Ascending aorta (tissue), 2 donors: Measurements from ENCODE around the gene SPHK2. TPM values are rescaled to one million over a fixed set of nuclear protein-coding genes. Genes with fewer than 3 reads are reported as not detected.

ENCODE experiments used
- DNase-seq, 2 donors: peaks; one replicate each; pipeline ENCODE4 v3.0.0-alpha.2; 2019; ENCODE audit warnings: low spot score in 2 of 2
- H3K27ac ChIP-seq, 2 donors: fragments of 200-600 bp; sonication (generic); one replicate each; pipeline ENCODE4 v1.5.1; 2016 to 2017; ENCODE audit warnings: mild to moderate bottlenecking in 1 of 2
- H3K27me3 ChIP-seq: fragments of 200-600 bp; sonication (generic); one replicate; pipeline ENCODE4 v1.5.1; 2017
- H3K36me3 ChIP-seq, 2 donors: fragments of 200-600 bp; sonication (generic); one replicate each; pipeline ENCODE4 v1.5.1; 2016
- H3K4me1 ChIP-seq, 2 donors: fragments of 200-600 bp; sonication (generic); one replicate each; pipeline ENCODE4 v1.5.1; 2016 to 2017; ENCODE audit warnings: mild to moderate bottlenecking in 1 of 2
- H3K4me3 ChIP-seq, 2 donors: fragments of 200-600 bp; sonication (generic); one replicate each; pipeline ENCODE4 v1.5.1; 2016 to 2017; ENCODE audit warnings: mild to moderate bottlenecking in 1 of 2
- H3K9me3 ChIP-seq, 2 donors: fragments of 200-600 bp; sonication (generic); one replicate each; pipeline ENCODE4 v1.5.1; 2016
- intact Hi-C: fragments of 100-400 bp; cut with DNase I; formaldehyde crosslinking; loops from one replicate; pipeline ENCODE4 v1.15.1; 2023
- total RNA-seq: library from RNA; depleted of rRNA; stranded (reverse); fragments of >200 nt; gene quantifications from one replicate; pipeline ENCODE4 v1.1.0, GENCODE V29; 2016
- TF ChIP-seq, protein P1 (sequence below), 3 experiments: fragments of 200-600 bp in 2 of 3; fragments of 450-650 bp in 1 of 3; sonication (generic) in 2 of 3; IDR thresholded peaks; one replicate each; pipeline ENCODE4 v1.5.1; 2016 to 2019; ENCODE audit warnings: antibody characterized with exemption in 3 of 3, mild to moderate bottlenecking in 1 of 3, moderate library complexity in 1 of 3

SPHK2 gene
- total RNA-seq, 1 donor from 2014 or later = 35.3 TPM

DNA sequence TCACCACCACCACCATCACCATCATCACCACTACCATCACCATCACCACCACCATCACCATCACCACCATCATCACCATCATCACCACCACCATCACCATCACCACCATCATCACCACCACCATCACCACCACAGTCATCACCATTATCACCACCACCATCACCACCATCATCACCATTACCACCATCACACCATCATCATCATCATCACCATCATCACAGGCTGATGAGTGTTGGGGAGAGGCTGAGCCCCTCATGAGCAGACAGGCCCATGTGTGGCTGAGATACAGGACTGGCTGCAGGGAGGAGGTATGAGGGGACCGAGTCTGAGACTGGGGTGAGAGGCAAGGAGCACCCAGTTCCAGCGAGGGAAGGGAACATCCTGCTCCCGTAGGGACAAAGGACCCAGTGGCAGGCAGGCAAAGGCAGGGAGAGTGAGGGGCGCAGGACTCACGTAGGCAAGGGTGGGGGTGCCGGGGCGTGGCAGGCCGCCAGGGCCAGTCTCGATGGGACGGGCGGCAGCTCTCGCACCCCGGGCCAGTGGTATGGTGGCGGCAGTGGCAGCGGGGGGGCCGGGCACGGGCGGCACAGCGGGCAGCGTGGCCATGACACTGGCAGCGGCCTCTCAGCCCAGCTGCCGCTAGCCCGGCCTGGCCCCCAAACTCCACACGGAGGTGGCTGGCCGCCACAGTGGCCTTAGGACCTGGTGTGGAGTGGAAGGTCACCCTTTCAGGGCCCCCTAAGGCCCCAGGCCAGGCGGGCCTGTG lies 50.8 kb downstream of the SPHK2 start:
- Histone ChIP-seq H3K27me3 (no peaks in the 10 kb centered on the region), H3K4me3 (no peak overlapping the region), H3K4me1 (no peaks in the 10 kb centered on the region), H3K27ac (no peak overlapping the region), H3K9me3 (no peaks in the 10 kb centered on the region), H3K36me3 (no peaks in the 10 kb centered on the region)
- TF ChIP-seq, protein P1, sequence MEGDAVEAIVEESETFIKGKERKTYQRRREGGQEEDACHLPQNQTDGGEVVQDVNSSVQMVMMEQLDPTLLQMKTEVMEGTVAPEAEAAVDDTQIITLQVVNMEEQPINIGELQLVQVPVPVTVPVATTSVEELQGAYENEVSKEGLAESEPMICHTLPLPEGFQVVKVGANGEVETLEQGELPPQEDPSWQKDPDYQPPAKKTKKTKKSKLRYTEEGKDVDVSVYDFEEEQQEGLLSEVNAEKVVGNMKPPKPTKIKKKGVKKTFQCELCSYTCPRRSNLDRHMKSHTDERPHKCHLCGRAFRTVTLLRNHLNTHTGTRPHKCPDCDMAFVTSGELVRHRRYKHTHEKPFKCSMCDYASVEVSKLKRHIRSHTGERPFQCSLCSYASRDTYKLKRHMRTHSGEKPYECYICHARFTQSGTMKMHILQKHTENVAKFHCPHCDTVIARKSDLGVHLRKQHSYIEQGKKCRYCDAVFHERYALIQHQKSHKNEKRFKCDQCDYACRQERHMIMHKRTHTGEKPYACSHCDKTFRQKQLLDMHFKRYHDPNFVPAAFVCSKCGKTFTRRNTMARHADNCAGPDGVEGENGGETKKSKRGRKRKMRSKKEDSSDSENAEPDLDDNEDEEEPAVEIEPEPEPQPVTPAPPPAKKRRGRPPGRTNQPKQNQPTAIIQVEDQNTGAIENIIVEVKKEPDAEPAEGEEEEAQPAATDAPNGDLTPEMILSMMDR (IDR thresholded peaks at IDR 0.05) = no peak
- no peak for DNase-seq
- intact Hi-C loops = no loop called here

DNA sequence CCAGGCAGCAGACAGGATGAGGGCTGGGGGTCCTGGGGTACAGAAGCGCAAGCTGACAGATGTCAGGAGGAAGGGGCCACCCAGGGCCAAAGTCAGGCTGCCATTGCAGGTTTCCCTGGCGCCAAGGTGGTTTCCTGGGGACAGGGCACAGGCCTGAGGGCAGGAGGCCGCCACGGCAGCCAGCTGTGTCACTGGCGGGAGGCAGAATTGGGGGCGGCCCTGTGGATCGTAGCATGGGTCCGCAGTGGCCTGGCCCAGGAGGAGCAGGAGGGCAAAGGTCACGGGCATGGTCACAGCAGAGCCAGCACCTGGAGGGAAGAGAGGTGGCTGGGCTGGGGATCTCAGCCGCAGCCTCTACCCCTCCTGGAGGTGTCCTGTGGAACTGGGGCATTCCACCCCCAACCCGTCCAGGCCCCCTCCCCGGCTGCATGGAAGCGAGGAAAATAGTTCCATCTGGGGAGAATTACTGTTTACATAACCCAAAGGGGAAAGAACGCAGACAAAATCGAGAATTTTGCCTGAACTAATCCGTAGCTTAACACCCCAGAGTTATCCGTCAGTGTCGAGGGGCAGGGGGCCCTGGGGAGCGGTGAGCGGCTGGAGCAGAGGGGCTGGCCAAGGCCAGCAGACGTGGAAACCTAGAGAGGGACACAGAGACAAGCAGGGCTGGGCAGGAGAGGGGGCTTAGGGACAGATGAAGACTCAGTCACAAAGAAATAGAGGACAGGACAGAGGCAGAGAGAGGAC lies 51.6 kb downstream of the SPHK2 start:
- no peak overlapping the region for H3K27ac ChIP-seq
- no peaks in the 10 kb centered on the region for H3K9me3 ChIP-seq
- H3K4me3 ChIP-seq = no peak overlapping the region
- H3K27me3 ChIP-seq = no peaks in the 10 kb centered on the region
- TF ChIP-seq, protein P1 (IDR thresholded peaks at IDR 0.05) = no peak
- DNase-seq = no peak
- H3K36me3 ChIP-seq = no peaks in the 10 kb centered on the region
- intact Hi-C loops = no loop called here
- peaks cover 0 to 2% of the 10 kb centered on the region in 2 donors for H3K4me1 ChIP-seq

DNA sequence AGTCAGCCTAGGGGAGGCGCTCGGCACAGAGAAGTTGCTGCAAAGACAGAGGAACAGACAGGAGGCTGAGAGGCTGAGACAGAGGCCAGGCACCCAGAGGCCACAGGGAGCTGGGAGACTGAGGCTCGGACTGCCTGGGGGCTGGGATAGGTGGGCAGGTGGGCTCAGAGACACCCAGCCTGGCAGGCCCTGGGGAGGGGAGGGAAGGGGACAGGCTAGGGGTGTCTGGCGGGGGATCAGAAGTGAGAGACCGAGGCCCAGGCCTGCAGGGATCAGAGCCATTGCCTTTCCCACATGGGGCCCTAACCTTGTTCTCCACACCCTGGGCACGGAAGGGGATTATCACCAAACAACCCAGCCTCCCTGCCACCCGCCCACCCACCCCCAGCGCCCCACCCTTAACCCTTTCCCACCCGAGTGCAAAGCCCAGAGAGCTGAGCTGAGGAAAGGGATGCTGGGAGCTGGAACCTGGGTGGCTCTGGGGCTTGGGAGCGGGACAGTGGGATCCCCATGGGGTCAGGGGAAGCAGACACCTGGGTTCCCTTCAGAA lies 52.2 kb downstream of the SPHK2 start:
- intact Hi-C loops = no loop called here
- H3K27me3 ChIP-seq = no peaks in the 10 kb centered on the region
- no peaks in the 10 kb centered on the region for H3K36me3 ChIP-seq
- peaks cover 0 to 2% of the 10 kb centered on the region in 2 donors for H3K4me1 ChIP-seq
- DNase-seq = no peak
- no peak overlapping the region for H3K27ac ChIP-seq
- H3K9me3 ChIP-seq = no peaks in the 10 kb centered on the region
- TF ChIP-seq, protein P1 (IDR thresholded peaks at IDR 0.05) = no peak
- H3K4me3 ChIP-seq = no peak overlapping the region

DNA sequence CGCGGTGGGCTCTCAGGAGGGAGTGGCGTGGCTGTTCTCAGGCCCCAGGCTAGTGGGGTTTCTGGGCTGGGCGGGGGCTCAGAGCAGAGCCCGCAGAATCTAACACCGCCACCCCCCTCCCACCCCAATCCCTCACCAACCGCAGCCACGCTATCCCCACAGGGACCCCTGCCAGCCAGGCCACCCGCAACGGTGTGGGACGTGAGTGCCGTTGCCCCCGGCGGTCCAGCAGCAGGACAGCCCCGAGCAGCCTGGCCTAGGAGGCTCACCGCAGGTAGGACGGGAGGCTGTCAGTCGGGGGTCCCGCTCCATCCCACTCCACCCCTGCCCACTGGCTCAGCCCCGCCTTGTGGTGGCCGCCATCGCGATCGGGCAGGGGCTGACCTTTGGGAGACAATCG lies 53.7 kb downstream of the SPHK2 start, which contains the start of gene NTN5:
NTN5 (minus strand) TSS at position 24 of the 400 bp plus-strand sequence. CDS start 2,031 bp downstream, outside the sequence.
- DNase-seq = no peak
- TF ChIP-seq, protein P1 (IDR thresholded peaks at IDR 0.05) = no peak
- peaks cover 0 to 2% of the 10 kb centered on the region in 2 donors for H3K4me1 ChIP-seq
- H3K27me3 ChIP-seq = no peaks in the 10 kb centered on the region
- intact Hi-C loops = no loop called here
- no peaks in the 10 kb centered on the region for H3K9me3 ChIP-seq
- no peak within 1 kb of the TSS for H3K27ac ChIP-seq
- no peak within 1 kb of the TSS for H3K4me3 ChIP-seq
- no peaks in the 10 kb centered on the region for H3K36me3 ChIP-seq

DNA sequence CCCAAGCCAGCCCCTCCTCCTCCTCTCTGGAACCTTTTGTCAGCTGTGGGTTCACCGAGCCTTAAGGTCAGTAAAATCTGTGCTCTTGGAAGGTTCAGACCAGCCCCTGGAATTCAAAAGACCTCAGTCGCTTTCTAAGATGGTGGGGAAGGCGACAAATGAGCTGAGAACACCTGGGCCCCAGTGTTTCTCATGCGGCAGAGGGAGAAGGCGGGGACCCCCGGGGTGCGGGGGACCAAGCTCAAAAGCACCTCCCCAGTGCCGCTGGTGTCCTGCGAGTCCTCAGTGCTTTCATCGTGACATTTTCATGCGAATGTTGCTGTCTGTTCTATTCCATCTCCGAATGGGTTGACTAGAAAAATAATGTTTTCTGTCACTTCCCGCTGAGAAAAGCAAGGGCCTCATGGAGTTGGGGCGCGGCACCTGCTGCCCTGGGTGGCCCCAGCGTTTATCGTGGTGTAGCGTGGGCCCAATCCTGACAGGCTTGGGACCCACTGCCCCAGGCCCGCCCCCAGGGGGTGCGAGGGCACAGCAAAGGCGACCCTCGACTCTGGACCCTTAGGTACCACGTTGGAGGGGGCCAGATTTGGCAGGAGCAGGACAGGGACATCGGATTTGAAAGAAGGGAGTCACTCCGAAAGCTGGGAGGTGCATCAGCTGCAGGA lies 54.3 kb downstream of the SPHK2 start:
- H3K9me3 ChIP-seq = no peaks in the 10 kb centered on the region
- no peak for DNase-seq
- H3K36me3 ChIP-seq = no peaks in the 10 kb centered on the region
- intact Hi-C loops = loop anchor here (2.0 kb wide), 2 partner anchors 41 to 65 kb away; no protein-coding TSS in a partner anchor
- H3K4me1 ChIP-seq = peaks cover 0 to 2% of the 10 kb centered on the region in 2 donors
- TF ChIP-seq, protein P1 (IDR thresholded peaks at IDR 0.05) = no peak
- H3K27ac ChIP-seq = no peak overlapping the region
- H3K4me3 ChIP-seq = no peak overlapping the region
- H3K27me3 ChIP-seq = no peaks in the 10 kb centered on the region
